ENCODE data around the gene GFPT2. TPM values are rescaled to one million over a fixed set of nuclear protein-coding genes. Genes with fewer than 3 reads are reported as not detected.
A peak's percentile ranks its signal among the peaks of the same experiment; 100 is the strongest.

Gene GFPT2
- total and polyA plus RNA-seq, 2 of the 8 experiments (the other 6 are each of a cell fraction or from before 2014, with no cell fraction given), result 83.7 to 143 TPM

GRCh38 chr5:180389252-180390101 lies 36.3 kb upstream of the GFPT2 start:
- Histone ChIP-seq H3K14ac (ENCODE audit: insufficient read length) (no peak overlapping the region), H2AK5ac (ENCODE audit: low read depth, low read length) (no peak overlapping the region), H2BK5ac (ENCODE audit: low read depth, low read length) (peak overlapping the region; percentile 12; the same call in 1 of the 2 replicates), H3K23me2 (ENCODE audit: low read depth, low read length) (peaks cover 1% of the 10 kb centered on the region; the same call in 1 of the 2 replicates), H3K9ac (replicated peaks in 1 of 4; ENCODE audit: extremely low read depth in 1 of 4, low read depth in 3 of 4, low read length in 3 of 4) (no peak overlapping the region), H2BK120ac (replicated peaks; ENCODE audit: low read depth, low read length) (no peak overlapping the region), H3K4me2 (ENCODE audit: insufficient read depth in 1 of 2, low read depth in 2 of 2, low read length in 2 of 2) (no peak overlapping the region), H3K27ac (ENCODE audit: low read depth, low read length) (no peak overlapping the region), H3K79me2 (ENCODE audit: control insufficient read depth in 1 of 2, insufficient read depth in 2 of 2, low read length in 2 of 2) (no peaks in the 10 kb centered on the region), H4K8ac (ENCODE audit: extremely low read depth, insufficient read depth, low read length) (peak overlapping the region; percentile 69; the same call in 1 of the 2 replicates), H3K4me3 (ENCODE audit: extremely low read depth in 1 of 4, insufficient read depth in 2 of 4, low read depth in 3 of 4, low read length in 4 of 4) (no peak overlapping the region), H3K27me3 (replicated peaks in 1 of 4; ENCODE audit: control insufficient read depth in 3 of 4, extremely low read depth in 1 of 4, insufficient read depth in 3 of 4, low read length in 3 of 4) (no peaks in the 10 kb centered on the region), H3K23ac (ENCODE audit: insufficient read length) (no peak overlapping the region), H3K4me1 (replicated peaks in 1 of 4; ENCODE audit: control insufficient read depth in 3 of 4, insufficient read depth in 4 of 4, low read length in 3 of 4) (peaks cover 0 to 12% (median 7%) of the 10 kb centered on the region in 4 experiments; a peak in 4 of 7 replicates), H4K20me1 (replicated peaks in 1 of 2; ENCODE audit: control insufficient read depth in 1 of 2, insufficient read depth in 2 of 2, low read length in 2 of 2) (no peaks in the 10 kb centered on the region), H3K9me3 (ENCODE audit: insufficient read depth in 2 of 2, low read depth in 1 of 2, low read length in 1 of 2) (no peaks in the 10 kb centered on the region), H3K56ac (replicated peaks; ENCODE audit: insufficient read length, low read depth, low read length) (no peak overlapping the region), H3K36me3 (ENCODE audit: control insufficient read depth in 2 of 4, insufficient read depth in 4 of 4, low read length in 3 of 4) (no peaks in the 10 kb centered on the region), H2AFZ (ENCODE audit: low read length) (peak overlapping the region; percentile 58; the same call in 1 of the 2 replicates), H4K91ac (replicated peaks; ENCODE audit: insufficient read length, low read length) (no peak overlapping the region), H2BK15ac (ENCODE audit: low read length) (peak overlapping the region; percentile 88), H3K79me1 (ENCODE audit: low read depth, low read length) (no peaks in the 10 kb centered on the region; the same call in 1 of the 2 replicates), H3K4ac (replicated peaks; ENCODE audit: insufficient read length, low read depth, low read length) (no peak overlapping the region), H2BK20ac (ENCODE audit: low read length) (0 out of 2 replicates have a peak overlapping the region, but pooled peaks have one; percentile 3), H2BK12ac (ENCODE audit: low read depth, low read length) (peak overlapping the region; percentile 53; the same call in 1 of the 2 replicates), H3K18ac (ENCODE audit: extremely low read depth, low read length) (peak overlapping the region; percentile 24), H4K5ac (ENCODE audit: insufficient read length, low read depth, low read length) (no peak overlapping the region)
- 81% methylated on average over 37 of the region's 39 CpGs; no CpG with 5 or more reads in 1 of the 2 experiments for WGBS, 2 experiments (ENCODE audit: extremely low coverage in 1 of 2, insufficient coverage in 1 of 2, insufficient read length in 1 of 2, insufficient replicate concordance in 2 of 2, low coverage in 1 of 2, low lambda C conversion rate in 2 of 2, missing lambda C conversion rate in 1 of 2)
- FAIRE-seq (no peak), DNase-seq (ENCODE audit: low read depth in 1 of 2, low spot score in 2 of 2) (peak in 1 of 2 experiments; percentile 64)
- ChIA-PET CTCF (ENCODE audit: partially characterized antibody) (interaction anchor here (0.8 to 1.5 kb wide), 6 partner anchors 18 to 76 kb away, joined by 3 to 4 read pairs (median 3); no protein-coding TSS in a partner anchor), POLR2A (ENCODE audit: partially characterized antibody) (no interaction called here)
- no peak for TF ChIP-seq POLR2AphosphoS5 (IDR thresholded peaks at IDR 0.05; ENCODE audit: low read depth, low read length)
- no peak for TF ChIP-seq CTBP2 (IDR thresholded peaks at IDR 0.05; ENCODE audit: borderline replicate concordance, insufficient read depth, insufficient read length, low read length)
- TF ChIP-seq YY1 (IDR thresholded peaks at IDR 0.05; ENCODE audit: low read depth, low read length), result no peak
- TF ChIP-seq NRF1 (IDR thresholded peaks at IDR 0.05; ENCODE audit: low read depth, low read length), result no peak
- TF ChIP-seq CBX5 (IDR thresholded peaks at IDR 0.05; ENCODE audit: low read depth, low read length), result no peak
- TF ChIP-seq SAP30 (IDR thresholded peaks at IDR 0.05; ENCODE audit: insufficient read depth, insufficient replicate concordance, low read length), result no peak
- no peak for TF ChIP-seq NANOG (IDR thresholded peaks at IDR 0.05; ENCODE audit: insufficient read depth, low read depth, low read length, poor library complexity, severe bottlenecking)
- no peak for TF ChIP-seq EP300 (IDR thresholded peaks at IDR 0.05; ENCODE audit: borderline replicate concordance in 1 of 2, low read depth in 2 of 2, low read length in 2 of 2)
- no peak for TF ChIP-seq EZH2 (IDR thresholded peaks at IDR 0.05; ENCODE audit: low read depth, low read length, severe bottlenecking)
- TF ChIP-seq FOSL1 (IDR thresholded peaks at IDR 0.05; ENCODE audit: insufficient read depth, low read depth, low read length), result no peak
- TF ChIP-seq ASH2L (IDR thresholded peaks at IDR 0.05; ENCODE audit: low read length), result no peak

All from H1 (cell line).